Fibroblast of skin of left quadriceps (primary cell): ENCODE data around the gene GRIN2A.
A peak's percentile ranks its signal among the peaks of the same experiment; 100 is the strongest.

ENCODE experiments used
- DNase-seq, 2 experiments: peaks; one replicate each; pipeline ENCODE4 v3.0.0-alpha.2; 2013; ENCODE audit warnings: low read depth in 2 of 2

Gene GRIN2A

GRCh38 chr16:10033556-10033955 is 148.7 kb downstream of the GRIN2A start:
- no peak for DNase-seq

- DNase-seq, result no peak
Observed at GRCh38 chr16:10031955-10032354, 150.3 kb downstream of the GRIN2A start.

DNA sequence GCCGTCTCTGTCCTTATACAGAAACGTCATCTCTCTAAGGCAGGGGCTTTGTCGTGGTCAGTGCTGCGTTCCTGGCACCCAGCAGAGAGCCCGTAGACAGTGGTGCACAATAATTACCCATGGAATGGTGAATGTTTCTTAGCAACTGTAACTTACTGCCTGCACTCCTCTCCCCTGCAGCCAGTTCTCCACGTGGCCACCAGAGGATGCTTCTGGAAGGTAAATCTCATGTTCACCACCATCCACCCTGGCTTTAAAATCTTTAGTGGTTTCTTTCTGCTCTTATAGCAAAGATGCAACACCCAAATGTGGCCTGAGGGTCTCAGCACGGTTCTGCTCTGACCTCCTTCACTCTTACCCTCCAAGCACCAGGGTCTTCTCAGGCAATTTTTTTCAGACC is 150.8 kb downstream of the GRIN2A start:
- no peak for DNase-seq

DNA sequence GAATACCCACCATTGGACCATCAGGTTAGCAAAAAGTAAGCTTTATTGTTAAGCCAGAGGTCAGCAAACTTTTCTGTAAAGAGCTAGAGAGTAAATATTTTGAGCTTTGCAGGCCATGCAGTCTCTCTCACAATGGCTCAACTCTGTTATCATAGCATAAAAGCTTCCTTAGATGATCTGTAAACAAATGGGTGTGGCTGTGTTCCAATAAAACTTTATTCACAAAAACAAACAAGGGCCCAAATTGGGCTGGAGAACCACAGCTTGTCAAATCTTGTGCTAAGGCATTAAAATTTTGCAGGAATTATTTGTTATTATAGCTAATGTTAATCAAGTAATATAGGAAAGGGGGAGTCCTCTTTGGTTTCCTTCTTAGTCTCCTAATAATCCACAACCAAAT is 153.6 kb downstream of the GRIN2A start:
- DNase-seq, result no peak

DNA sequence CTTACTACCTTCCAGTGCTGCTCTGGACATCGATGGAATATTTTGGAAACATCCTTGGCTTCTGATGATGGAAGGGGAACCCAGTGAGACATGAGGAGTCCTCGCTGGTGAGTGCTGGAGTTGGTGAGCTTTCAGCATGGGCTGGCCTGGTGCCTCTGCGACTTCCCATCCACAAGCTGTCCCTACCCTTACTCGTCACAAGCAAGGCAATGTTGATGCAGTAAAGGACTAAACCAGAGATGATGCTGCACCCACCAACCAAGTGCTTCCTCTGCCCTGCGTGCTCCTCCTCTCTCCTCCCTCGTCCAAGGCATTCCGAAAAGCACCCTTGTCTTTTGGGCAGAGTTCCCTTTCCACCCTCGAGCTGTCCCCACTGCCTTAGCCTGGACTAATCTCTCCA is 154.7 kb downstream of the GRIN2A start:
- DNase-seq, result no peak

GRCh38 chr16:10026593-10026992 is 155.6 kb downstream of the GRIN2A start:
- no peak for DNase-seq

GRCh38 chr16:10022098-10022497 is 160.1 kb downstream of the GRIN2A start:
- DNase-seq, result no peak

DNA sequence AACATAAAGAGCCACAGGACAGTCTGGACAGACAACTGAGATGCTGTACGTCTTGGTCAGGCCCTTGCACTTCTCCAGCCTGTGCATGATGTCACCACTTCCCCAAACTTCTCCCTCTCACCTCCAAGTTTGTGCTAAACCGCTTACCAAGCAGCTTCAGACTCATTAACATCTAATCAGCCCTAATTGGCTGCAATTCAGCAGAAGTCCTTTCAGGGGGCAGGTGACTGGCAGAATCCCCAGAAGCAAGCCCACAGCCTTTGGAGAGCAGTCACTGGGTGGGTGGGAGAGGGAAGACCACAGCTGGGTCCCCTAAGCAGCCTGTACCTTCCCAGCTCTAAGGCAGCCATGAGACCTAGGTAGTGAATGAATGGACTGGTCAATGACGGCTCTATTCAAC is 161.4 kb downstream of the GRIN2A start:
- no peak for DNase-seq

DNA sequence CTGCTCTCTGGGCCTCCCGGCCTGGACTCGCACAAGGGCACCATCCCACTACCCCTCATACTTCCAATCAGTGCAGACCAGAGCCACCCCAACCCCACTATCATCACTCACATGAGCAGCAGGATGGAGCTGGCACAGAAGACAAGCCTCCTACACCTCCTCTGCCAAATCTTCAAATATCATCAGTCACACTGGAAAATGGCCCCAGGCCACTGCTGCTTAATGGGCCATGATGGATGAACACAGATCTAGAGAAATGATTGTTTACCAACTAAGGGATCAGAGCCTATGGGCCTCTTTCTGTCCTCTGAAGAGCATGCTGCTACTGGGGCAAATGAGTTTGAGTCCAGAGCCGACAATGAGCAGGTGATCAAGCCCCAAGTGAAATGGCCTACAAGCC is 165.5 kb downstream of the GRIN2A start:
- no peak for DNase-seq

GRCh38 chr16:10015397-10015796 is 166.8 kb downstream of the GRIN2A start:
- no peak for DNase-seq

GRCh38 chr16:10013774-10014173 is 168.5 kb downstream of the GRIN2A start:
- DNase-seq, result no peak

GRCh38 chr16:10013364-10013763 is 168.9 kb downstream of the GRIN2A start:
- no peak for DNase-seq

DNA sequence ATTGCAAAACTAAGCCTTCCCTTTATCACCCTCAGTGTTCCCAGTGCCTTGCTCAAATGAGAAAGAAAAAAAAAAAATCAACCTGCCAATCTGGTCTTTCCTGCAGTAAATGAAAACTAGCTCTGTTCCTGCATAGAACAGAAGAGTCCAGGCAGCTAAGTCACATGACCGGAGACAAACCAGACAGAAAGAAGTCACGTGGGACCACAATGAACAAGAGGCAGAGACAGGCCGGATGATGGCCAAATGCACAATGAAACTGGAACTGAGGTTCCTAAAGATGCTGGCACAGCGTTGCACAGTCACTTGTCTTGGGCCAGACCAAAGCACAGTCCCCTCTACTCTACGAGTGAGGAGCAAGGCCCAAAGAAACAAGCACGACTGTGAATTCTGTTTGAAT is 172.5 kb downstream of the GRIN2A start:
- no peak for DNase-seq

DNA sequence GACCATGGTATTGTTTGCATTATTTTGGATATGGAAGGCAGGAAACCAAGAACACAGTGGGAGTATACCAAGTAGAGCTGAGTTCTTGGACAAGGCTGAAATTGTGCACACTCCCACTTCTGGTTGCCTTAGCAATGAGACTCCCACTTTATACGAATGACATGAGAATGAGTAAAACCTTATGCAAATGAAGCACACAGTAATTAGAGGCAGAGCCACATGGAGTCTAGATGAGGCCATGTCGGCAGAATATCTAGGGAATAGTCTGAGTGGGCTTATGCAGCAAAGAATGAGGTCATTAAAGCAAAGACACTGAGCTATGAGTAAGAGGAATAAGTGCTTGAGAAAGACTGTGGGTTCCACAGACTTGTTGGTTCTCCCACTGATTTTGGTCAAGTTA is 178.7 kb downstream of the GRIN2A start:
- DNase-seq, result no peak

GRCh38 chr16:10001258-10001775 is 180.9 kb downstream of the GRIN2A start:
- DNase-seq, result no peak

DNA sequence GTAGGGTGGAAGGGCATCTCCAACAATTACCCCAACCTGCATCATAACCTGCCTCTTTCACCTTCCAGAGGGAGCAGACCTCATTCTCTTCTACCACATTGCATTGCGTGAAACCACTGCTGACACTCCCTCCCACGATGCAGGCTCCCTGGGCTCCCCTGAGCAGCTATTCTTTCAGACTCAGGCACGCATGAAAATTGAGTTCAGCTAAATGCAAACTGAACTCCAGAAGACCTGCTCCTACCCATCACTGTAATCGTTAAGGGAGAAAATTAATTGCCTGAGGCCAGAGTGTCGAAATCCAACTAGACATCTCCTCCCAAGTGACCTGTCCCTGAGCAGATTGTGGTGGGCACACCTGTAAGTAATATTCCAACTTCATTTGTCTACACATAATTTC is 186.0 kb downstream of the GRIN2A start:
- peak; percentile 3 to 5 for DNase-seq

DNA sequence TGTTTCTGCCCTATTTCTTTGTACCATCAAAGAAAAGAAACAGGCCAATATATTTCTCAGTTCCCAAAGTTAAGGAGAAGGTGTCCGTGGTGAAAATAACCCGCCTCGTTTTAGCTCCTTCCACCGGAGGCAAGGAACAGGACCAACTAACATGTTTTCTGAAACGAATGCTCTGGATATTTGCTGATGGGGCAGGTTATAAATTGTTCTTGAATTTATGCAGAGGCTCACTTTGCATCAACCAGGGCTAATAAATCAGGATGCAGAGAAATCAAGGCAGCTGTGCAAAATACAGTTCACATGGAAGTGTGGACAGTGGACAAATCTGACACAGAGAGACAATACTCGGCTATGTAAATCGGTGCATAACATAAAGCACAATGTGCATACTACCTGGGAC is 189.8 kb downstream of the GRIN2A start:
- DNase-seq, result no peak

DNA sequence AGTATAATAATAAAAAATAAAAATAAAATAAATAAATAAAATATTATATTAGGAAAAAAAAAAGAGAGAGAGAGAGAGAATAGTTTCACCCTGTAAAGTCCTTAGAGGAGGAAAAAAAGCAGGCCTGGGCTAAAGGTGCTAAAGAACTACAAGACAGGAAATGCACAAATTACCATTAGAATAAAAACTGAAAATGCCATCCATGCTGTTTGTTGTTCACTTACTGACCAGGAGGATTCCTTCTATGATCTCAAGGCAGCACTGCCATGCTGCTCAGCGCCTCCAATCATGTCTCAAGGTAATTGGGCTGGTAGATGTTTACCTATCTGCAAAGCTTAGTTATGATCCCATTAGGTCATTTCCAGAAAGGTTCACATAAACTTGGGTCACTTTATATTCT is 201.2 kb downstream of the GRIN2A start:
- DNase-seq, result no peak

GRCh38 chr16:9978160-9978725 is 204.0 kb downstream of the GRIN2A start:
- DNase-seq, result no peak

GRCh38 chr16:9977333-9977897 is 204.8 kb downstream of the GRIN2A start:
- DNase-seq, result no peak

DNA sequence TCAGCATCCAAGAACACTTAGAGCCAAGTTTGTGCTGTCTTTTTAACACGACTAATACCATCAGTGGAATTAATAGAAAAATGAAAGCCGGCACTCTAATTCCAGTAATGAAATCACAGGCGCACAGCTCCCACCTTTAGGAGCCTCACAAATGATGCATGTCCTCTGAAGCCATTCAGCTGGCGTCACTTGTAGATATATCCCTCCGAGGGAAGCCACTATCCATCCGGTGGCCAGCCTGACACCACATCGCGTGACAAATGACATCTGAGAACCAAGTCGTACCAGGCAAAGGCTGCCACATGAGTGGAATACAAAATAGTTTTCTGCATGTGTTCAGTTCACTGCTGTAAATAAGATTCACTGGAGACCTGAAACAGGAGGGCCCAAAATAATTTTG is 205.6 kb downstream of the GRIN2A start:
- DNase-seq, result no peak

DNA sequence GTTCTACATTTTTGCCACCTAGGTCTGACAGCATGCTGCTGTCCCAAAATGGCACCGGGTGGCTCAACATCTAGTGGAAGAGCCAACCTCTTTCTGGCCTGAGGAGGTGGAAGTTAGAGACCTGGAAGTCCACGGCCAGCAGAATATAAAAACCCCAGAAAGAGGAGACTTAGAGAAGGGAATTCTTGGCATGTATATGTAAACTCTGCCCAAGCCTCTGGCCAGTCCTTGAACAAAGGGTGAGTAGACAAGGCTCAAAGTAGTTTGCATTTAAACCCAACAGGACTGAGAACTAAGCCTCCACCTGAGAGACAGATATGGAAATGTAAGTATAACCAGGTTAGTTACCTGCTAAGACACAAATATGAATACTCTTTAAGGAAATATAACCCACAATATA is 210.3 kb downstream of the GRIN2A start:
- no peak for DNase-seq

- DNase-seq, result no peak
Observed at GRCh38 chr16:9970796-9971195, 211.4 kb downstream of the GRIN2A start.

DNA sequence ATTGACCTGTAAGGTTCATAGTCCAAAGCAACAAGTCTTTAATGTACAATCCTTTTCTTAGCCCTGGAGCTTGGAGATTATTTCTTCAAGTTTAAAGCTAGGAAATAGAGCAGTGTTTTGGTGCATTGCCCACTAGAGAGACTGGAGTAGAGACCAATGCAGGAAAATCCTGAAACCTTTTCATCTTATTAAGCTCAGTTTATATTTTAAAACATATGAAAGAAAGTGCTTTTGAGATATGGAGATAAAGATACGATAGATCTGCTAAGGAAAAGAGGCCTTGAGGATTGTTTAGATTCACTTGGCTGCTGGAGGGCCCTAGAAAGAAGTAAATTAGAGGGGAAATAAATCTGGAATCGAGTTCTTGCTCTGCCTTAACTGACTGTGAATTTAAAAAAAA is 212.0 kb downstream of the GRIN2A start:
- DNase-seq, result no peak
